Endothelial cell of umbilical vein (primary cell): Measurements from ENCODE around the gene TP53AIP1. TPM values are rescaled to one million over a fixed set of nuclear protein-coding genes. Genes with fewer than 3 reads are reported as not detected.

Experiments
- BruUV-seq: library from RNA; stranded (reverse); fragments of 400-500 nt; replicated peaks from 2 replicates; lab custom pipeline; 2021; lab: Mats Ljungman, UMichigan
- CTCF ChIA-PET: fragments of 300-600, 350-600 bp; sonication (Branson Sonifier 250); formaldehyde crosslinking; loops from one replicate; lab custom pipeline; 2021; ENCODE audit warnings: antibody characterized with exemption, inconsistent platforms; lab: Charles Lee
- POLR2A ChIA-PET: fragments of 300-600, 350-600 bp; sonication (Branson Sonifier 250); formaldehyde crosslinking; loops from one replicate; lab custom pipeline; 2021; ENCODE audit warnings: antibody characterized with exemption, inconsistent platforms; lab: Charles Lee
- DNase-seq: peaks from one replicate; pipeline ENCODE4 v3.0.0-alpha.2; 2011; ENCODE audit warnings: low read depth, low spot score
- FAIRE-seq: peaks from 2 replicates; lab custom pipeline; 2011; peaks lifted over from hg19 to GRCh38; lab: Jason Lieb, UNC
- H2AFZ ChIP-seq: 2 replicates; pipeline ENCODE4 v1.6.0; 2012; ENCODE audit warnings: low read depth, low read length, control low read depth, inconsistent platforms
- H3K27ac ChIP-seq: 2 replicates; pipeline ENCODE4 v1.5.1; 2011; ENCODE audit warnings: low read depth, mild to moderate bottlenecking, control low read depth, low read length, moderate library complexity; ENCODE audit not compliant: insufficient read depth
- H3K27me3 ChIP-seq, 2 experiments: 2 replicates each; pipeline versions ENCODE4 v1.6.0 to v1.6.1; 2011; ENCODE audit warnings: low read length in 2 of 2, mixed read lengths in 1 of 2; ENCODE audit not compliant: control insufficient read depth in 2 of 2, insufficient read depth in 2 of 2
- H3K36me3 ChIP-seq, 2 experiments: 2 replicates in 1 of 2; 3 replicates in 1 of 2; pipeline ENCODE4 v1.5.1; 2011; ENCODE audit warnings: low read length in 2 of 2, mild to moderate bottlenecking in 1 of 2, moderate library complexity in 1 of 2; ENCODE audit not compliant: control insufficient read depth in 2 of 2, insufficient read depth in 2 of 2; ENCODE audit errors: extremely low read depth in 1 of 2
- H3K4me1 ChIP-seq: 3 replicates; pipeline ENCODE4 v1.5.1; 2011; ENCODE audit warnings: mild to moderate bottlenecking, low read length; ENCODE audit not compliant: control insufficient read depth, insufficient read depth; ENCODE audit errors: extremely low read depth
- H3K4me2 ChIP-seq: 2 replicates; pipeline ENCODE4 v1.6.1; 2011; ENCODE audit warnings: low read length, control low read depth, mixed read lengths; ENCODE audit not compliant: insufficient read depth
- H3K4me3 ChIP-seq, 3 experiments: fragments of 200-600 bp in 1 of 3; sonication (generic), shearing (Covaris generic) in 1 of 3; replicated peaks in 1 of 3; 2 replicates each; pipeline ENCODE4 v1.5.1; 2011 to 2016; ENCODE audit warnings: control low read depth in 3 of 3, low read length in 3 of 3, mild to moderate bottlenecking in 2 of 3, inconsistent platforms in 1 of 3, low read depth in 1 of 3, moderate library complexity in 1 of 3; ENCODE audit not compliant: insufficient read depth in 1 of 3
- H3K79me2 ChIP-seq: 2 replicates; pipeline ENCODE4 v1.6.0; 2012; ENCODE audit warnings: low read length, inconsistent platforms; ENCODE audit not compliant: control insufficient read depth, insufficient read depth
- H3K9ac ChIP-seq: replicated peaks from 2 replicates; pipeline ENCODE3; 2011; ENCODE audit warnings: low read length, control low read depth; ENCODE audit not compliant: insufficient read depth; ENCODE audit errors: extremely low read depth
- H3K9me1 ChIP-seq: replicated peaks from 3 replicates; pipeline ENCODE4 v1.6.0; 2011; ENCODE audit warnings: mild to moderate bottlenecking, low read length; ENCODE audit not compliant: control insufficient read depth, insufficient read depth; ENCODE audit errors: extremely low read depth
- H3K9me3 ChIP-seq: replicated peaks from 2 replicates; pipeline ENCODE4 v1.5.1; 2012; ENCODE audit warnings: low read length, inconsistent platforms; ENCODE audit not compliant: control insufficient read depth, insufficient read depth
- H4K20me1 ChIP-seq: replicated peaks from 2 replicates; pipeline ENCODE3; 2011; ENCODE audit warnings: mild to moderate bottlenecking, low read length; ENCODE audit not compliant: control insufficient read depth, insufficient read depth; ENCODE audit errors: extremely low read depth
- CTCF ChIP-seq, 2 donors: IDR thresholded peaks; 1 replicate in 1 of 2; 2 replicates in 1 of 2; pipeline ENCODE4 v1.5.1; 2011; ENCODE audit warnings: low read length in 2 of 2, mild to moderate bottlenecking in 2 of 2, moderate library complexity in 2 of 2, control low read depth in 1 of 2, inconsistent platforms in 1 of 2, low read depth in 1 of 2; ENCODE audit not compliant: insufficient read depth in 1 of 2; ENCODE audit errors: extremely low read depth in 1 of 2
- EZH2 ChIP-seq: IDR thresholded peaks from 2 replicates; pipeline ENCODE4 v1.6.1; 2012; ENCODE audit warnings: borderline replicate concordance, low read depth, mild to moderate bottlenecking, moderate library complexity, low read length, inconsistent platforms; ENCODE audit not compliant: severe bottlenecking
- FOS ChIP-seq: IDR thresholded peaks from 2 replicates; pipeline ENCODE4 v1.6.1; 2011; ENCODE audit warnings: mild to moderate bottlenecking, low read length, moderate library complexity, borderline replicate concordance; ENCODE audit not compliant: insufficient read depth
- GATA2 ChIP-seq: IDR thresholded peaks from 2 replicates; pipeline ENCODE4 v1.7.0; 2011; ENCODE audit warnings: low read depth, mild to moderate bottlenecking, moderate library complexity, mixed read lengths, low read length; ENCODE audit not compliant: insufficient read length, insufficient read depth
- JUN ChIP-seq: IDR thresholded peaks from 2 replicates; pipeline ENCODE4 v1.6.1; 2011; ENCODE audit warnings: borderline replicate concordance, low read depth; ENCODE audit not compliant: insufficient read length, insufficient read depth
- MAX ChIP-seq: IDR thresholded peaks from 2 replicates; pipeline ENCODE4 v1.6.1; 2011; ENCODE audit not compliant: insufficient read depth, insufficient read length
- MYC ChIP-seq: IDR thresholded peaks from one replicate; pipeline ENCODE4 v1.6.1; 2011; ENCODE audit warnings: mild to moderate bottlenecking, low read depth, low read length
- POLR2A ChIP-seq: IDR thresholded peaks from 2 replicates; pipeline ENCODE4 v1.6.1; 2012; ENCODE audit warnings: low read depth, mild to moderate bottlenecking, control low read depth, low read length
- POLR2AphosphoS5 ChIP-seq: IDR thresholded peaks from 2 replicates; pipeline ENCODE4 v1.6.1; 2012; ENCODE audit warnings: low read depth, mild to moderate bottlenecking, control low read depth, low read length, moderate library complexity; ENCODE audit not compliant: insufficient read depth
- dilution Hi-C: fragments of 300-500 bp; cut with MboI; formaldehyde crosslinking; loops from one replicate; pipeline ENCODE4 v1.15.0; 2019; ENCODE audit warnings: low sequenced_read_pairs; ENCODE audit not compliant: extremely low pct_ligation_motif_present
- intact Hi-C: fragments of 100-400 bp; cut with micrococcal nuclease; formaldehyde crosslinking; loops from one replicate; pipeline ENCODE4 v1.10.0; 2022
- polyA plus RNA-seq, 4 experiments: library from polyadenylated mRNA; depleted of rRNA in 3 of 4; stranded (reverse) in 3 of 4; unstranded in 1 of 4; fragments of >200 nt; gene quantifications; 2 replicates each; pipeline versions ENCODE4 v1.2.1 to v1.2.3, GENCODE V29; 2011 to 2012; ENCODE audit warnings: missing spikeins in 1 of 4
- total RNA-seq: library from RNA; stranded (reverse); gene quantifications from 2 replicates; pipeline ENCODE4 v1.2.3, GENCODE V29; 2021

The TP53AIP1 gene
- total and polyA plus RNA-seq, 2 donors (not counting 3 experiments of a cell fraction or from before 2014, with no cell fraction given) = not detected

GRCh38 chr11:128913806-128914205, 28.9 kb downstream of the TP53AIP1 start:
- peaks cover 5% of the 10 kb centered on the region for H3K4me1 ChIP-seq
- DNase-seq (no peak), FAIRE-seq (no peak)
- TF ChIP-seq MAX (no peak), CTCF (IDR thresholded peaks at IDR 0.05; ENCODE audit: extremely low read depth in 1 of 2, insufficient read depth in 1 of 2, low read depth in 1 of 2, low read length in 2 of 2) (no peak)
- peaks cover 0 to 6% of the 10 kb centered on the region in 2 experiments for H3K27me3 ChIP-seq
- no peak overlapping the region for H3K9ac ChIP-seq
- ChIA-PET POLR2A (no interaction called here), CTCF (interaction anchor here (0.8 to 1.7 kb wide), 3 partner anchors 10 to 42 kb away, joined by 3 to 5 read pairs (median 5); partner anchors contain the start of gene KCNJ5)
- no peaks in the 10 kb centered on the region for H3K9me3 ChIP-seq
- H2AFZ ChIP-seq = no peak overlapping the region
- no peak overlapping the region for H3K4me3 ChIP-seq
- no peak overlapping the region for H3K27ac ChIP-seq
- H3K9me1 ChIP-seq = no peaks in the 10 kb centered on the region
- no TSS peak for BruUV-seq
- no peak overlapping the region for H3K4me2 ChIP-seq
- H3K36me3 ChIP-seq = no peaks in the 10 kb centered on the region
- H3K79me2 ChIP-seq = no peaks in the 10 kb centered on the region
- intact Hi-C loops (no loop called here), dilution Hi-C loops (no loop called here)
- no peaks in the 10 kb centered on the region for H4K20me1 ChIP-seq

- dilution Hi-C loops (no loop called here), intact Hi-C loops (no loop called here)
- Histone ChIP-seq H3K9ac (no peak overlapping the region), H3K36me3 (no peaks in the 10 kb centered on the region), H3K79me2 (no peaks in the 10 kb centered on the region), H3K9me1 (no peaks in the 10 kb centered on the region), H3K4me2 (no peak overlapping the region), H2AFZ (no peak overlapping the region), H3K27me3 (peaks cover 0 to 6% of the 10 kb centered on the region in 2 experiments), H3K4me1 (peaks cover 17% of the 10 kb centered on the region), H4K20me1 (no peaks in the 10 kb centered on the region), H3K4me3 (no peak overlapping the region), H3K27ac (no peak overlapping the region), H3K9me3 (no peaks in the 10 kb centered on the region)
- CTCF ChIA-PET = no interaction called here
- no TSS peak for BruUV-seq
- POLR2A ChIA-PET = no interaction called here
- FAIRE-seq = no peak
- no peak for DNase-seq
- no peak for TF ChIP-seq POLR2AphosphoS5
- no peak for TF ChIP-seq CTCF (IDR thresholded peaks at IDR 0.05; ENCODE audit: extremely low read depth in 1 of 2, insufficient read depth in 1 of 2, low read depth in 1 of 2, low read length in 2 of 2)
- no peak for TF ChIP-seq JUN
- no peak for TF ChIP-seq MAX
- TF ChIP-seq POLR2A = no peak
- no peak for TF ChIP-seq GATA2
- TF ChIP-seq EZH2 = no peak
- TF ChIP-seq FOS = no peak
- no peak for TF ChIP-seq MYC
Measured at GRCh38 chr11:128911701-128912100, 31.0 kb downstream of the TP53AIP1 start.
